GM21786 (cell line): ENCODE results near the gene FAM168A.
A peak's percentile ranks its signal among the peaks of the same experiment; 100 is the strongest.

Experiments
- ATAC-seq: cut with Tn5 transposase; IDR thresholded peaks from one replicate; pipeline ENCODE4 v1.9.1; 2021; ENCODE audit not compliant: unreplicated experiment

FAM168A gene

DNA sequence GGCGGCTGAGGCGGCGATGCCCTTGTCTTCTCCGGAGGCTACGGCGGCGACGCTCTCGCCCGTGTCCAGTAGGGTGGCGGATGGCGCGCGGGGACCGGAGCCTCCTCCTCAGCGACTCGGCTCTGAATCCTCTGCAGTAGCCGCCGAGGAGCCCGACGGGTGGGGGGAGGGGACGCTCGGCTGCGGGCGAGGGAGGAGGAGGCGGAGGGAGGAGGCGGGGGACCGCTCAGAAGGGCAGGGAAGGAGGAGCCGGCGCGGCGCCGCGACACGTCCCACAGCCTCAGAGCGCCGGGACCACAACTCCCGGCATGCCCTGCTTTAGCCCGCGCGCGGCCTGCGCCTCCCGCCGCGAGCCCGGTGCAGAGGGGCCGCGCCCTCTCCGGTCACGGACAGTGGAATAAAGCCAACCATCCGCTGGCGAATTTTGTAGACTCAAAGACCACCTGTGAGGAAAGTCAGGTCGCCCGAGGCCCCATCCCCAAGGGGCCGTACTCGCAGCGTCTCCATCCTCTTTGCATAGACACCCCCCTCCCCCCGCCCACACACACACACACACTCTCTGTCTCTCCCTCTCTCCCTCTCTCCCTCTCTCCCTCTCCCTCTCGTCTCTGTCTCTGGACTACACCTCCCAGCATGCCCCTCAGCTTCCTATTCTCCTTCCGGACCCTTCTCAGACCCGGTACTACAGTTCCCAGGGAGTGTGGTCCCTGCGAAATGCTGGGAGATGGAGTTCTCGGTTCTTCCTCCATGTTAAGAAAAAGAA lies at the start of gene FAM168A:
Gene FAM168A (minus strand): TSS at position 157 of the 763 bp plus-strand sequence. CDS start 129,638 bp downstream, outside the sequence.
- ATAC-seq: peak; percentile 82

DNA sequence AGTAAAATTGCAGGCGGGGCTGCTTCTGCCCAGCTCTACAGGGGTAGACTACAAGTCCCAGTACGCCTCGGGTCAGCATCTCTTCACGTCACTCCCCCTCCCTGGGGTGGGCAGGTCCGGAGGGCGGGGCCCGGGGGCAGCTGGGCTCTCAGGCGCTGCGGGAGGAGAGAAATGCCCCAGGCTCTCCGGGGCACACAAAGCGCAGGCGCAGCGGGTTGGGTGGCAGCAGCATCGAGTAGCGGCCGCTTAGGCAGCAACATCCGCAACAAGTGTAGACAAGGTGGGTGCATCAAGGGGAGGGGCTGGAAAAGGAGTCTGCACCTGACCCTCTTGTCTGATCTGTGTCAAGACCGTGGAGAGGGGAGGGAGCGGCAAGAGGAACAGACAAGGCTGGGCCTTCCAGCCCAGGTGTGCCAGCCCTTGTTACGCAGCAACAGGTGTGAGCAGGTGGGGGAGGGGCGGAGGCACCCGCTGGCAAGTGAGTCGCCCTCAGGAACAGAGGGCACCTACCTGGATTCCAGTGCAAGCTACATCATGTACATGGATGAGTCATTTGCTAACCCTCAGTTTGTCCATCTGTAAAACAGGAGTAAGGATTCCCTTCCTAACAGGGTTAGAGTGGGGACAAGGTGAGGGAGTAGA lies 49.7 kb upstream of the FAM168A start:
- peak; percentile 88 for ATAC-seq

DNA sequence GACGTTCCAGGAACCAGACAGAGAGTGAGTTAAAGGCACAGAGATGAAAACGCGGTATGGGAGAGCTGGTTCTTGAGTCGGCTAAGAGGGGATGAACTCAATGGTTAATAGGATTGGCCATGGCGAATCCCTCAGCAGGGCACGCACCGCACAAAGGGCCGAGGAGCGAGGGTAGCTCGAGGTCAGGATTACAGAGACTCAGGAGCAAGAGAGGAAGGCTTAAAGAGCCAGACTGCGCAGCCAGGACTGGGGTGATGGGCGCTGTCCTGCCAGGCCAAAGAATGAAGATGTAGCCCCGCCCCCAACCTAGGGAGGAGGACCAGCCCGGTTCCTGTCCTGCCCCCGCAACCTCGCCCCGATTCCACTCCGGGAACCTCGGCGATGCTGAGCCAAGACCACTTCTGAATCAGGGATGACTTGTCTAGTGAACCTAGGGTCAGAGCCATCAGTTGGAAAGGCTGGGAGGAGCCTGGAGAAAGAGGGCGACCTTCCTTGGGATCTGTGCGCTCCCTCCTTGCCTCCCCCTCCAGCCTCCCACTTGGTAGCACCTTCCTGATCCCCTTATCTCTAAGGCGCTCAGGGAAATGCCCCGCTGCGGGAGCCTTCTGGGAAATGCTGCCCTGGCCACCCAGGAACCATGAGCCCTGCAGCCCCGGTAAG lies 48.2 kb upstream of the FAM168A start, which contains the start of gene PLEKHB1:
Gene PLEKHB1 (plus strand): TSS at position 610 of the 660 bp plus-strand sequence. CDS start 28 bp downstream, at position 638.
- no peak for ATAC-seq

DNA sequence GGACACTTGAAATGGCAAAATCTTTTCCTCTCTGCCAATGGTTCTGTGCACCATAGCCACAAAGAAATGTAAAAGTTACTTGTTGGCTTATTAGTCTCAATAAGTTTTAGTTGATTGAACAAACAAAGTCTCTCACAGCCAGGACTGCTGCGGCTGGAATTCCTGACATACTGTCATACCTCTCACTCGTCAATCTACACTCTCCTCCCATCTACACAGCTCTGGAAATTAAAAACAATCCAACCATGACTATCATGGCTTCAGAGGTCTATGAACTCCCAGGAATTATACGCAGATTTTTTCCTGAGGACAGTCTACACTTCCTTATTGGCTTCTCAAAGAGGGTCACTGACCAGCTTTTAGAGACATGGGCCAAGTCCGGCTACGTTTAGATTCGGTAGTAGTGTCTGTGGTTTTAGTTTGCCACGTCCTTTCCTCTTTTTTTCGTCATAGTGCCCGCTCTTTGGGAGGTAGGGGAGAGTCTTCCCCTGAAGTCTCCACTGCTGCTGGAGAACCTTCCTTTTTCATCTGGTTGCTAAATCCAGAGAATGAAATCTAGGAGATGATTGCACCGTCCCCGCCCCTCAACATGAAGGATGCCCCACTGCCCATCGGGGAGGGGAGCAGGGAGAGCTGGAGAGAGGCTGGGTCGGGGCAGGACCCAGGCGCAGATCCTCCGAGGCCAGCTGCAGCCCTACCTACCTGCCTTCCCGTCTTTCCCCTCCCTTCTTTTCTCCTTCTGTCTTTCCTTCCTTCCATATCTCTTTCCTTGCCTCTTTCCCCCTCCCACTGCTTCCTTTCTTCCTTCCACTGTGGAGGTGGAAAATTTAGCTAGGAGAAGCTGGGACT lies 47.4 kb upstream of the FAM168A start:
- no peak for ATAC-seq

- ATAC-seq: no peak
Observed at GRCh38 chr11:73641668-73642067, 43.8 kb upstream of the FAM168A start.

DNA sequence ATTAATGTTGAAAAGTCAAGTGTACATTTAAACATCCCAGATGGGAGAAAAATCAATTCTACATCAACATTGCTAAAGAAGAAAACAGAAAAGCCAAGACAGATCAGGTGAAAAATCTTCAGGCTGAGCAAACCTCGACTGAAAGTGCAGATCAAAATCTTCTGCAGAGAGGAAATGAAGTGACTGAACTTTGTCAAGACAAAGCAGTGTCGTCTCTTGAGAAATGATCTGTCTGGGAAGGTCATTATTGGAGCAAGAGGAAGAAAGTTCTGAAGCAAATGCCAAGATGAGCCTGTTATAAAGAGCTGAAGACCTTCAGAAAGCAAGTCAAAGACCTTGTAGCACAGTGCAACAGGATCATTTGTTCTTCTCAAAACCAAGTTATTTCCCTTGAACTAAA lies 42.7 kb upstream of the FAM168A start:
- ATAC-seq: no peak

DNA sequence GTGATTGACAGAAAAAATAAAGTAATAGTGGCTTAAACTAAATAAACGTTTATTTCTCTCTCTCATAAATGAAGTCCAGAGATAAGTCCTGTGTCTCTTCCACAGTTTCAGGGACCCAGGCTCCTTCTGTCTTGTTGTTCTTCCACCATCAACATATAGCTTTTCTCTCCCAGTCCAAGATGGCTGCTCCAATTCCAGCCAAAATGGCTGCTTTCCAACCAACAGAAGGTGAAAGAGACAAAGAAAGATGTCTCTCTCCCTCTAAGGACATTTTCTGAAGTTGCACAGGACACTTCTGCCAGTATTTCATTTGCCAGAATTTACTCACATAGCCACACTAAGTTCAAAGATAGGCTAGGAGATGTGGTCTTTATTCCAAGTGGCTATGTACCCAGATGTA lies 39.1 kb upstream of the FAM168A start:
- no peak for ATAC-seq

DNA sequence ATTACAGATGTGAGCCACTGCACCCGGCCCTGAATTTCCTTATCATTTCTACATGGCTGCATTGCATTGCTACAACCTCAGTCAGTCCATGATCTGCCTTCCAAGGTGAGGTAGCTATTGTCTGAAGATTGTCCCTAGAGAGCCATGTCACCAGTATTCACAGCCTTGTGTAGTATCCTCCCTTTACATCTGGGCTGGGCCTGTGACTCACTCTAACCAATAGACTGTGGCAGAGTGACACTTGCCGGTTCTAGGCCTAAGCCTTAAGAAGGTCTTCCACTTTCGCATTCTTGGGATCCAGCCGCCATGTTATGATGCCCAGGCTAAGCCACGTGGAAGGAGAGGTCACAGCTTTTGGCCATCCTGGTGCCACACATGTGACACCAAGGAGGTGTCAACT lies 38.3 kb upstream of the FAM168A start:
- no peak for ATAC-seq

- no peak for ATAC-seq
Observed at GRCh38 chr11:73635721-73636120, 37.8 kb upstream of the FAM168A start.

DNA sequence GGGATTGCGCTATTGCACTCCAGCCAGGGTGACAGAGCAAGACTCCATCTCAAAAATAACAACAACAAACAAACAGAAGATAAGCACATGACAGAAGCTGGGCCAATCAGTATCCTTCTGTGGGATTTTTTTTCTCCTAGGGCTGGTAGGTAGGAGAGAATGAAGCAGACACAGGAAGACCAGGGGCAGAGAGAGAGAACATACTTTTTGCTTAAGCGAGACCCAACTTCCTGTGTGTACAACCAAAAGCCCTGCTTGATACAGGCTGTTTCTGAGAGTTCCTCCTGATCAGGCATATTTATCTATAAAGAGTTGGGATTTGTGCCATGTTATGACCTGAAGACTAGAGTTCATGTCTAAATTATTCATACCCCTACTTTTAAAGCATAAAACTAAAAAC lies 36.1 kb upstream of the FAM168A start:
- ATAC-seq: no peak

- no peak for ATAC-seq
Observed at GRCh38 chr11:73632996-73633395, 35.1 kb upstream of the FAM168A start.

- ATAC-seq: no peak
Observed at GRCh38 chr11:73629907-73630306, 32.0 kb upstream of the FAM168A start.

DNA sequence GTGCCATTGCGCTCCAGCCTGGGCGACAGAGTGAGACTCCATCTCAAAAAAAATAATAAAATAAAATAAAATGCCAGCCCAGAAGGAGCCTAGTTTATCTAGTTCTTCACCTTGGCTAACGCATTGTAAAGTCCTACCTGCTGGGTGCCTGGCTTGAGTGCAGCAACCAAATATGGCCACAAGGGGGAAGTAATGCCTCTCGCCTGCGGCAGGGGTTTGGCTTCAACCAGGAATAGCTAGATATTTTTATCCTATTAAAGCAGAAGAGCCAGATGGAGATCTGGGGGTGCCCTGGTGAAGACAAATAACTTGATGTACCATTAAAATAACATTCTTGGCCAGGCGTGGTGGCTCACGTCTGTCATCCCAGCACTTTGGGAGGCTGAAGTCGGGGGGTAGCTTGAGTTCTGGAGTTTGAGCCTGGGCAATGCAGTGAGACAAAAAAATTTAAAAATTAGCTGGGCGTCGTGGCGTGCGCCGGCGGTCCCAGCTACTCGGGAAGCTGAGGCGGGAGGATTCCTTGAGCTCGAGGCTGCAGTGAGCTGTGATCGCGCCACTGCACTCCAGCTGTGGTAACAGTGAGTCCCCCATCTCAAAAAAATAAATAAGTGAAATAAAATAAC lies 27.9 kb upstream of the FAM168A start:
- no peak for ATAC-seq

GRCh38 chr11:73623686-73624085 lies 25.8 kb upstream of the FAM168A start:
- no peak for ATAC-seq

DNA sequence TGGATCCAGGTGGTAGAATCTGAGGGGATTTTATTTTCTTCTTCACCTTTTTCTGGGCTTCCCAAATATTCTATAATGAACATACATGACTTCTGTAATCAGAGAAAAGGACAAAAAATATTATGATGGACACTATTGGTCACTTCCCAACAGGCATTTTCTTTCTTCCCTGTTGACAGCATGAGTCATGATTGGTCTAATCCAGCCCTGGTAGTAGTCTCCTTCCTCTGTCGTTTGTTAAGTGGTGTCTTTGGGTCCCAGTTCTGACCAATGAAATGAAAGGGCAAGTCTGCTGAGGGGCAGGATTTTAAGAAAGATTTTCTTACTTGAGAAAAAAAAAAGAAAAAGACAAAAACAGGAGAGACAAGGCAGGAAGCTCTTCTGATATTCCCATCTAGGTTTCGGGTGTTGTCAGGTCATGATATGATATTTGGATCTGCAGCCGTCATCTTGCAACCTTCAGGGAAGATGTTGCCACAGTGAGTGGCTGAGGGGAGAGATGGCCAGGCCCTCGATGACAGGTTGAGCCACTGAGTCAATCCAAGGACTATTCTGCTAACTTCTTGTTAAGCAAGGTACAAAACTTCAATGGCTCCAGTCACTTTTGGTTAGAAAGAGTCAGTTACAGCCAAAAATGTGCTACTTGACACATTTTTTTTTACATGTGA lies 25.1 kb upstream of the FAM168A start:
- no peak for ATAC-seq

DNA sequence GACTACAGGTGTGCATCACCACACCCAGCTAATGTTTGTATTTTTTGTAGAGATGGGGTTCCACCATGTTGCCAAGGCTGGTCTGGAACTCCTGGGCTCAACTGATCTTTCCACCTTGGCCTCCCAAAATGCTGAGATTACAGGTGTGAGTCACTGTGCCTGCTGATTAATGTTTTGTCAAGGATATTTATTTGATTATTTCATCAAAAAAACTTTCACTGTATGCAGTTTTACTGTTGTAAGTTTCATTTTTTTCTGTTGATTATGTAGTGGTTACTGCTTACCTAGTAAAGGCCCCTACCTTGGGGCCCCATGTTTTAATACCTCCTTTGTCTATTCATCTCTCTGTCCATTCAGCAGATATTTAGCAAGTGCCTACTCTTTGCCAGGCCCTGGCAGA lies 16.7 kb upstream of the FAM168A start:
- ATAC-seq: no peak

DNA sequence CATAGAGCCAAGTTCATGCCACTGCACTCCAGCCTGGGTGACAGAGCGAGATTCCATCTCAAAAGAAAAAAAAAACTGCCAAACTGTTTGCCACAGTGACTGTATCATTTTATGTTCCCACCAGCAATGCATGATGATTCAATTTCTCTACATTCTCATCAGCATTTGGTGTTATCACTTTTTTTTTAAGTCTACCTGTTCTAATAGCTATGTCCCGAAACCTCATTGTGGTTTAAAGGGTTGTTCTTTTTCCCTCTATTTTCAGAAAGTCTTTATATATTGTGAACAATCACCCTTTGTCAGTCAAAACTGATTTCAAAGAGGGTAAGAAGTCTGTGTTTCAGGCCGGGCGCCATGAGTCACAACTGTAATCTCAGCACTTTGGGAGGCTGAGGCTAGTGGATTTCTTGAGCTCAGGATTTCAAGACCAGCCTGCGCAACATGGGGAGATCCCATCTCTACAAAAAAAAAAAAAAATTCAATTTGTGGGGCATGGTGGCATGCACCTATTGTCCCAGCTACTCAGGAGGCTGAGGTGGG lies 14.8 kb upstream of the FAM168A start:
- ATAC-seq: no peak

GRCh38 chr11:73598719-73599379 lies 937 bp upstream of the FAM168A start:
- ATAC-seq: peak; percentile 1

DNA sequence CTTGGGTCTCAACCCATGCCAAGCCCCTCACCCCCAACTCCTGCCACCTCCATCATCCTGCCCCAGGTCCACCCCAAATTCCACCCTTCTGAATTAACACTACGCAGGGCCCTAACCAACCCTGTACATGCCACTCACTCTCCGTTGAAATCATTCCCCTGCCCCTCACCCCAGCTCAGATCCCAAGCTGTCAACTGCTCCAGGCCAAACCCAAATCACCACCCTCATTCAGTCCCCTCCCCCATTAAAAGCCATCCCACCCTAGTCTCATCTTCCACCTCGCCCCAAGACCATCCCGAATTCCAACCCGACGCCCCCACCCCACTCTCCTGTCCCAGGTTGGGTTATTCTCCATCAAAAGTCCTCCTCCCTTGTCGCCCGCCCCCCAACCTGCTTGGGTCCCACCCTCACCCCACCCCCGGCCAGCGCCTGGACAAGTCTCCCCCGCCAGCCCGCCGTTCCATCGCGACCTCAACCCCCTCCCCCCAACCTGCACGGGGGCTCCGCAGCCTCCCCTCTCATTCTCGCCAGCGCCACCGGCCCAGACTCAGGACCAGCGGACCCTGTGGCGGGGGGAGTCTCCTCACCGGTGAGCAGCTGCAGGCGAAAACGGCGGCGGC lies 466 bp downstream of the FAM168A start:
- ATAC-seq: no peak
